ENCODE data around the gene STAP2.
"Not testable (repeated sequence)": the region's sequence is repeated elsewhere in the genome, so short reads cannot be mapped to it uniquely, and the experiment has no call there.

Gene STAP2

GRCh38 chr19:4279530-4280422 is 58.9 kb downstream of the STAP2 start:
- in situ Hi-C loops (cut with MboI; ENCODE audit: low sequenced_read_pairs) = no loop called here
- Histone ChIP-seq H3K9me3 (no peaks in the 10 kb centered on the region), H3K4me3 (no peak overlapping the region; the same call in 1 of the 2 replicates), H3K27me3 (ENCODE audit: low read depth) (peaks cover 56% of the 10 kb centered on the region), H3K4me1 (no peaks in the 10 kb centered on the region), H3K36me3 (replicated peaks) (no peaks in the 10 kb centered on the region)
- peak in 1 of 2 experiments; percentile 27 for DNase-seq (ENCODE audit: low spot score in 2 of 2)

- H3K36me3 ChIP-seq (replicated peaks) = no peaks in the 10 kb centered on the region
- no peak for DNase-seq (ENCODE audit: low spot score in 2 of 2)
- no peak overlapping the region; the same call in 1 of the 2 replicates for H3K4me3 ChIP-seq
- H3K9me3 ChIP-seq = no peaks in the 10 kb centered on the region
- no peaks in the 10 kb centered on the region for H3K4me1 ChIP-seq
- in situ Hi-C loops (cut with MboI; ENCODE audit: low sequenced_read_pairs) = no loop called here
- peaks cover 55% of the 10 kb centered on the region for H3K27me3 ChIP-seq (ENCODE audit: low read depth)
Measured at GRCh38 chr19:4279267-4279529, 59.4 kb downstream of the STAP2 start.

DNA sequence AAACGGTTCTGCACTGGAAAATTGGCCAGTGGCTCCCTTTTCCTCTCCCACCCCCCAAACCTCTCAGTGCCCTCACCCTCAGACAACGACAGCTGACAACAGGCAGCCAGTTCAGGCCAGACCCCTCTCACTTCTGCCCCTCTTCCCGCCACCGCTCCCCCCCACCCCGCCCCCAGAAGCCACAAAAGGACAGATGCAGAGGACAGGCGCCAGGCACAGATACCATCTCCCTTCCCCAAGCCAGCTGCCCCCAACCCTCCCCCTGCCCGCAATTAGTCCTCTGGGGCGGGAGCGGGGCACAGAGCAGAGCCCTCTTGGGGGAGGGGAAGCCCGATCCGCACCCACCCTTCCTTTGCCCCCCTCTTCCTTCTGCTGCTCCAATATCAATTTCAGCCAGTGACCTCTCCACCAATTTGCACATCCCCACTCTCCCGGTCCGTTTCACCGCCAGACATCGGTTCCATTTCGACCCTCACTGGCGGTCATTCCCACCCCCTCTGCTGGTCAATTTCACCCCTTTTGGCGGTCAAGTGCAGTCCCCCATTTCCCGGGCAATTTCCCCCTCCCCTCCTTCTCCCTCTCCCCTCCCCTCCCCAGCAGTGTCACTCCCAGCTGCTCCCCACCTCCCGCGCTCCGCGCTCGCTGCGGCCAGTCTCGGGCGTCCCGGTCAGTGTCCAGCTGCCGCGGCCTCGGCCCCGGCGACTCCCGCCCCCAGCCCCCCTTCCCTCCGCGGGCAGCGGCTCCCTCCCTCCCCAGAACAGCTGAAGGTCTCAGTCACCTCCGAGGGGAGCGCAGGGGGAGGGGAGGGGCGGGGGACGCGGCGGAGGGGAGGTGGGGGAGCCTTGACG is 60.0 kb downstream of the STAP2 start, which contains the start of gene SHD:
SHD (plus strand) TSS at position 848 of the 848 bp plus-strand sequence. CDS start 798 bp downstream, outside the sequence.
- H3K9me3 ChIP-seq = no peaks in the 10 kb centered on the region
- no peak within 1 kb of the TSS; the same call in 1 of the 2 replicates for H3K4me3 ChIP-seq
- no peak for DNase-seq (ENCODE audit: low spot score in 2 of 2)

GRCh38 chr19:4278010-4278409 is 60.6 kb downstream of the STAP2 start:
- Histone ChIP-seq H3K27me3 (ENCODE audit: low read depth) (peaks cover 48% of the 10 kb centered on the region), H3K4me1 (no peaks in the 10 kb centered on the region), H3K36me3 (replicated peaks) (no peaks in the 10 kb centered on the region), H3K4me3 (no peak overlapping the region), H3K9me3 (no peaks in the 10 kb centered on the region)
- in situ Hi-C loops (cut with MboI; ENCODE audit: low sequenced_read_pairs) = no loop called here
- no peak for DNase-seq (ENCODE audit: low spot score in 2 of 2)

More for the DNA sequence above, 60.0 kb downstream of the STAP2 start, which contains the start of gene SHD:
- H3K4me1 ChIP-seq = no peaks in the 10 kb centered on the region
- in situ Hi-C loops (cut with MboI; ENCODE audit: low sequenced_read_pairs) = no loop called here
- peaks cover 52% of the 10 kb centered on the region for H3K27me3 ChIP-seq (ENCODE audit: low read depth)
- no peaks in the 10 kb centered on the region for H3K36me3 ChIP-seq (replicated peaks)

DNA sequence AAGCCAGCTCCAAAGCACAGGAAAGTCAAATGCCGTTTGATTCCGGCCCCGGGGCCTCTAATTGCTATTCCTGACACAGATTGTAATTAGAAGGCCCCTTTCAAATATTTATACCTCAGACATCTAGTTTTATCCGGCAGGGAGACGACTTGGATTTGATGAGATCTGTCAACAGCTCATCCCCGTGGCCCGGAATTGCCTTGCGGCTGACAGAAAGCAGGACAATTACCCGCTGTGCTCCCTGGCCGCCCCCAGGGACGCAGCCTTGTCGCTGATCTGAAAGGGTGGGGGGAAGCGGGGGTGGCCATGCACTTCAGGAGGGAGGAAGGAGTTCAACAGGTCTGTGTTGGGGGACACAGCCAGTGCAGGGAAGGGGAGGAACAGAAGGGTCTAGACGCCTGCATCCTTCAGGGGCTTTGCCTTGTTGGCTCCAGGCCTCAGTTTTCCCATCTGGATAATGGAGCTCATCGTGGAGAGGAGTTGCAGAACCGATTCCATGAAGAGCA is 61.4 kb downstream of the STAP2 start:
- DNase-seq (ENCODE audit: low spot score in 2 of 2) = peak in 1 of 2 experiments; percentile 26
- in situ Hi-C loops (cut with MboI; ENCODE audit: low sequenced_read_pairs) = no loop called here

GRCh38 chr19:4274321-4274686 is 64.3 kb downstream of the STAP2 start:
- DNase-seq (ENCODE audit: low spot score in 2 of 2); H3K4me3 ChIP-seq; in situ Hi-C loops (cut with MboI; ENCODE audit: low sequenced_read_pairs); H3K9me3 ChIP-seq; H3K4me1 ChIP-seq; H3K36me3 ChIP-seq (replicated peaks): not testable (repeated sequence)
- H3K27me3 ChIP-seq (ENCODE audit: low read depth) = peaks cover 13% of the 10 kb centered on the region

More for the DNA sequence above, 61.4 kb downstream of the STAP2 start:
- Histone ChIP-seq H3K27me3 (ENCODE audit: low read depth) (peaks cover 40% of the 10 kb centered on the region), H3K36me3 (replicated peaks) (no peaks in the 10 kb centered on the region), H3K4me3 (no peak overlapping the region), H3K4me1 (no peaks in the 10 kb centered on the region), H3K9me3 (no peaks in the 10 kb centered on the region)
